Natural killer cell (primary cell): ENCODE measurements around the gene TSPAN6. TPM values are rescaled to one million over a fixed set of nuclear protein-coding genes. Genes with fewer than 3 reads are reported as not detected.
A peak's percentile ranks its signal among the peaks of the same experiment; 100 is the strongest.

Experiments used
- ATAC-seq, 3 donors: fragments of 150-1000 bp in 2 of 3; fragments of 200-7000 bp in 1 of 3; cut with Tn5 transposase; 1 replicate in 1 of 3; 2 replicates in 2 of 3; pipeline ENCODE4 v1.10.0; 2021; ENCODE audit warnings: mild to moderate bottlenecking in 2 of 3, moderate library complexity in 2 of 3
- DNase-seq, 2 donors: peaks; one replicate each; pipeline versions ENCODE4 v3.0.0 to v3.0.0-alpha.2; 2013 to 2021; ENCODE audit warnings: mixed read lengths in 1 of 2
- H3K27ac ChIP-seq: one replicate; pipeline ENCODE4 v1.5.1; 2013; ENCODE audit warnings: mild to moderate bottlenecking, low read length
- H3K27me3 ChIP-seq: one replicate; pipeline ENCODE4 v1.6.1; 2013; ENCODE audit warnings: low read length; ENCODE audit not compliant: control insufficient read depth, insufficient read depth
- H3K36me3 ChIP-seq: one replicate; pipeline ENCODE4 v1.6.1; 2013; ENCODE audit warnings: low read length; ENCODE audit not compliant: control insufficient read depth, insufficient read depth
- H3K4me1 ChIP-seq: one replicate; pipeline ENCODE4 v1.6.1; 2013; ENCODE audit warnings: low read length; ENCODE audit not compliant: control insufficient read depth, insufficient read depth
- H3K4me3 ChIP-seq: one replicate; pipeline ENCODE4 v1.5.1; 2013; ENCODE audit warnings: low read length
- H3K9me3 ChIP-seq: one replicate; pipeline ENCODE4 v1.6.1; 2013; ENCODE audit warnings: low read length; ENCODE audit not compliant: control insufficient read depth, insufficient read depth
- H3K27ac Mint-ChIP-seq, 2 donors: one replicate each; pipeline ENCODE4 v1.8.0; 2022; ENCODE audit warnings: mild to moderate bottlenecking in 2 of 2, mixed read lengths in 2 of 2, moderate library complexity in 1 of 2
- H3K27me3 Mint-ChIP-seq, 2 donors: one replicate each; pipeline ENCODE4 v1.8.0; 2022; ENCODE audit warnings: low read depth in 2 of 2, mixed read lengths in 2 of 2
- H3K36me3 Mint-ChIP-seq: one replicate; pipeline ENCODE4 v1.8.0; 2022; ENCODE audit warnings: mixed read lengths
- H3K4me1 Mint-ChIP-seq, 2 donors: one replicate each; pipeline ENCODE4 v1.8.0; 2022; ENCODE audit warnings: mixed read lengths in 2 of 2
- H3K4me3 Mint-ChIP-seq: one replicate; pipeline ENCODE4 v1.8.0; 2022; ENCODE audit warnings: mild to moderate bottlenecking, moderate library complexity, mixed read lengths
- H3K9me3 Mint-ChIP-seq, 2 donors: one replicate each; pipeline ENCODE4 v1.8.0; 2022; ENCODE audit warnings: mixed read lengths in 2 of 2
- CTCF ChIP-seq: fragments of 200-600 bp; IDR thresholded peaks from one replicate; pipeline ENCODE4 v1.8.0; 2022; ENCODE audit warnings: antibody characterized with exemption
- WGBS: methylation state at CpG from one replicate; pipeline ENCODE4 v1.1.7; 2013; ENCODE audit warnings: missing lambda C conversion rate; ENCODE audit not compliant: insufficient coverage; 5-methylcytosine and 5-hydroxymethylcytosine counted together
- intact Hi-C: fragments of 100-400 bp; cut with micrococcal nuclease; formaldehyde crosslinking; loops from one replicate; pipeline ENCODE4 v1.14.2; 2022
- total RNA-seq, 4 donors: library from RNA; stranded (reverse); fragments of 120-200 nt in 1 of 4; gene quantifications; one replicate each; pipeline versions ENCODE4 v1.2.3 to v1.2.4, GENCODE V29; 2013 to 2022

The TSPAN6 gene
- total RNA-seq, 3 donors from 2014 or later (not counting 1 experiment from before 2014, with no cell fraction given), result not detected

- H3K4me1 ChIP-seq, result no peaks in the 10 kb centered on the region
- intact Hi-C loops, result no loop called here
- no peak for ATAC-seq
- peaks cover 2% of the 10 kb centered on the region for H3K27me3 ChIP-seq
- no peak overlapping the region for H3K4me3 ChIP-seq
- TF ChIP-seq CTCF, result no peak
- H3K36me3 ChIP-seq, result no peaks in the 10 kb centered on the region
- Mint-ChIP-seq H3K27ac (no peak overlapping the region), H3K36me3 (no peaks in the 10 kb centered on the region), H3K9me3 (peaks cover 0 to 2% of the 10 kb centered on the region in 2 donors), H3K27me3 (peaks cover 20 to 29% of the 10 kb centered on the region in 2 donors), H3K4me3 (no peak overlapping the region), H3K4me1 (no peaks in the 10 kb centered on the region)
- no peak for DNase-seq
- H3K9me3 ChIP-seq, result no peaks in the 10 kb centered on the region
- no peak overlapping the region for H3K27ac ChIP-seq
- 91% methylated on average over 1 of the region's 3 CpGs for WGBS
These were observed 5.7 kb upstream of the TSPAN6 start for GRCh38 chrX:100642290-100642689.

- Histone ChIP-seq H3K27me3 (peaks cover 6% of the 10 kb centered on the region), H3K4me3 (no peak overlapping the region), H3K36me3 (no peaks in the 10 kb centered on the region), H3K27ac (no peak overlapping the region), H3K9me3 (no peaks in the 10 kb centered on the region), H3K4me1 (no peaks in the 10 kb centered on the region)
- intact Hi-C loops, result no loop called here
- Mint-ChIP-seq H3K4me1 (peaks cover 4 to 9% of the 10 kb centered on the region in 2 donors), H3K36me3 (no peaks in the 10 kb centered on the region), H3K4me3 (no peak overlapping the region), H3K27me3 (peaks cover 14 to 43% of the 10 kb centered on the region in 2 donors), H3K27ac (no peak overlapping the region), H3K9me3 (peaks cover 0 to 2% of the 10 kb centered on the region in 2 donors)
- ATAC-seq (no peak), DNase-seq (peak in 1 of 2 donors; percentile 4)
- no peak for TF ChIP-seq CTCF
- 64% methylated on average over 8 of the region's 8 CpGs for WGBS
These were observed 651 bp downstream of the TSPAN6 start for GRCh38 chrX:100635989-100636320.

GRCh38 chrX:100635040-100635439, 1.6 kb downstream of the TSPAN6 start:
- H3K36me3 Mint-ChIP-seq, result no peaks in the 10 kb centered on the region
- no peak for ATAC-seq
- H3K4me3 ChIP-seq, result no peak overlapping the region
- no peak for DNase-seq
- H3K27me3 ChIP-seq, result peaks cover 6% of the 10 kb centered on the region
- WGBS, result 90% methylated on average over 5 of the region's 5 CpGs
- intact Hi-C loops, result no loop called here
- H3K9me3 Mint-ChIP-seq, result no peaks in the 10 kb centered on the region
- peaks cover 4 to 9% of the 10 kb centered on the region in 2 donors for H3K4me1 Mint-ChIP-seq
- no peaks in the 10 kb centered on the region for H3K9me3 ChIP-seq
- H3K36me3 ChIP-seq, result no peaks in the 10 kb centered on the region
- H3K27ac Mint-ChIP-seq, result no peak overlapping the region
- no peak for TF ChIP-seq CTCF
- peaks cover 10 to 45% of the 10 kb centered on the region in 2 donors for H3K27me3 Mint-ChIP-seq
- no peaks in the 10 kb centered on the region for H3K4me1 ChIP-seq
- no peak overlapping the region for H3K27ac ChIP-seq
- H3K4me3 Mint-ChIP-seq, result no peak overlapping the region

GRCh38 chrX:100625985-100626491, 10.6 kb downstream of the TSPAN6 start:
- intact Hi-C loops, result no loop called here

More at GRCh38 chrX:100625985-100626491, 10.6 kb downstream of the TSPAN6 start:
- Histone ChIP-seq H3K36me3 (no peaks in the 10 kb centered on the region), H3K27ac (no peak overlapping the region), H3K4me1 (no peaks in the 10 kb centered on the region), H3K9me3 (no peaks in the 10 kb centered on the region), H3K27me3 (no peaks in the 10 kb centered on the region), H3K4me3 (no peak overlapping the region)
- peaks cover 0 to 23% of the 10 kb centered on the region in 2 donors for H3K27me3 Mint-ChIP-seq
- H3K27ac Mint-ChIP-seq, result no peak overlapping the region
- no peak for ATAC-seq
- H3K4me1 Mint-ChIP-seq, result peaks cover 7 to 10% of the 10 kb centered on the region in 2 donors
- WGBS, result 0% methylated on average over 1 of the region's 5 CpGs
- H3K4me3 Mint-ChIP-seq, result no peak overlapping the region
- no peaks in the 10 kb centered on the region for H3K36me3 Mint-ChIP-seq
- peak in 1 of 2 donors; percentile 11 for DNase-seq
- H3K9me3 Mint-ChIP-seq, result no peaks in the 10 kb centered on the region
- TF ChIP-seq CTCF, result no peak
